ENCODE measurements around the gene SATB2. TPM values are rescaled to one million over a fixed set of nuclear protein-coding genes. Genes with fewer than 3 reads are reported as not detected.

The SATB2 gene
- under 1 TPM in 1 of 3 donors, not detected in 2; 0.07 TPM for polyA plus RNA-seq

GRCh38 chr2:199457147-199458008 lies at the start of gene SATB2:
TSS of gene SATB2 (minus strand) at chr2:199457939. CDS start at chr2:199456037, 1,902 bp downstream.
- H3K4me1 Mint-ChIP-seq, result peaks cover 18 to 32% of the 10 kb centered on the region in 2 donors
- peaks cover 0 to 9% (median 5%) of the 10 kb centered on the region in 6 donors for H3K9me3 Mint-ChIP-seq
- H3K27me3 Mint-ChIP-seq (ENCODE audit: low read depth in 3 of 3), result peaks cover 33 to 48% (median 44%) of the 10 kb centered on the region in 3 donors
- peak; percentile 21 to 54 (median 36) for DNase-seq
- H3K36me3 Mint-ChIP-seq, result no peaks in the 10 kb centered on the region
- H3K27ac Mint-ChIP-seq, result peak within 1 kb of the TSS in 2 of 6 donors; percentile 16 to 28
- peak within 1 kb of the TSS; percentile 70 to 83 (median 79) for H3K4me3 Mint-ChIP-seq

DNA sequence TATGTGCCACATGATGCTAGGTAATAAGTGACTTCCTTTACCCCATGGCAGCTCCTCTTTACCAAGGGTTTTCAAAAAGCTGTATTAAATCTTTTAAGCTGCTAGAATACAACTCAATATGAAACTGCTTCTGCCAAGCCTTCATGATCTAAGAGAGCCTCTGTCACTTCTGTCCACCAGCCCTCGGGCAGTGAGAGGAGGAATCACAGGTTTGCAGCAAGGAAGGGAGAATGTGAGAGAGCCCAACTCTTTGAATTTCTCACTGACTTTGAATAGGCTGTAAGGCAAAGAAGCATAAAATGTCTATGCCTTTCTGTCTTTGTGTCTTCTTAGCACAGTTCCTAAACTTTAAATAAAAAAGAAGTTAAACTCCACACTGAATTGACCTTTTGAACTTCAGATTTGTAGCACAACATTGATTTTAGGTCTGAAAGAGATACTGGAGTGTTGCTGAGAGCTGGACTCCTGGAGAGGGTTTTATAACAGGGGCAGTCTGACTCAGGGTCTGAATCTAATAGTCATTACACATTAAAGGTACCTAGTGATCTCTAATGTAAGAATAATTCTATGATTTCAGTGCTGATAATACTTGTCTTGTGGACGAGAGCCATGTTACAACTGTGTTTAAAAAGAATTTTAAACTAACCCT lies 48.1 kb upstream of the SATB2 start:
- no peak overlapping the region for H3K4me3 Mint-ChIP-seq
- H3K9me3 Mint-ChIP-seq, result no peaks in the 10 kb centered on the region
- H3K36me3 Mint-ChIP-seq, result no peaks in the 10 kb centered on the region
- H3K27ac Mint-ChIP-seq, result no peak overlapping the region
- no peaks in the 10 kb centered on the region for H3K4me1 Mint-ChIP-seq
- peaks cover 0 to 5% (median 2%) of the 10 kb centered on the region in 3 donors for H3K27me3 Mint-ChIP-seq (ENCODE audit: low read depth in 3 of 3)
- no peak for DNase-seq

- Mint-ChIP-seq H3K4me3 (no peak overlapping the region), H3K36me3 (no peaks in the 10 kb centered on the region)
Measured at GRCh38 chr2:199503148-199503547, 45.4 kb upstream of the SATB2 start.

GRCh38 chr2:199499005-199499404 lies 41.3 kb upstream of the SATB2 start:
- Mint-ChIP-seq H3K4me3 (no peak overlapping the region), H3K27me3 (ENCODE audit: low read depth in 3 of 3) (peaks cover 2 to 8% (median 3%) of the 10 kb centered on the region in 3 donors), H3K27ac (no peak overlapping the region), H3K36me3 (no peaks in the 10 kb centered on the region), H3K4me1 (no peaks in the 10 kb centered on the region), H3K9me3 (no peaks in the 10 kb centered on the region)
- DNase-seq, result no peak

More at GRCh38 chr2:199503148-199503547, 45.4 kb upstream of the SATB2 start:
- H3K4me1 Mint-ChIP-seq, result no peaks in the 10 kb centered on the region
- H3K9me3 Mint-ChIP-seq, result no peaks in the 10 kb centered on the region
- no peak overlapping the region for H3K27ac Mint-ChIP-seq
- DNase-seq, result no peak
- H3K27me3 Mint-ChIP-seq (ENCODE audit: low read depth in 3 of 3), result peaks cover 0 to 5% (median 2%) of the 10 kb centered on the region in 3 donors

GRCh38 chr2:199495147-199495546 lies 37.4 kb upstream of the SATB2 start:
- peaks cover 0 to 3% (median 0%) of the 10 kb centered on the region in 6 donors for H3K9me3 Mint-ChIP-seq
- peaks cover 0 to 10% (median 3%) of the 10 kb centered on the region in 3 donors for H3K27me3 Mint-ChIP-seq (ENCODE audit: low read depth in 3 of 3)
- H3K36me3 Mint-ChIP-seq, result no peaks in the 10 kb centered on the region
- DNase-seq, result no peak
- no peak overlapping the region for H3K4me3 Mint-ChIP-seq
- H3K27ac Mint-ChIP-seq, result no peak overlapping the region
- H3K4me1 Mint-ChIP-seq, result no peaks in the 10 kb centered on the region

- Mint-ChIP-seq H3K36me3 (no peaks in the 10 kb centered on the region), H3K27me3 (ENCODE audit: low read depth in 3 of 3) (peaks cover 2 to 15% (median 4%) of the 10 kb centered on the region in 3 donors), H3K4me1 (no peaks in the 10 kb centered on the region), H3K9me3 (peaks cover 0 to 3% (median 0%) of the 10 kb centered on the region in 6 donors), H3K4me3 (no peak overlapping the region), H3K27ac (no peak overlapping the region)
- no peak for DNase-seq
Measured at GRCh38 chr2:199490049-199490448, 32.3 kb upstream of the SATB2 start.

DNA sequence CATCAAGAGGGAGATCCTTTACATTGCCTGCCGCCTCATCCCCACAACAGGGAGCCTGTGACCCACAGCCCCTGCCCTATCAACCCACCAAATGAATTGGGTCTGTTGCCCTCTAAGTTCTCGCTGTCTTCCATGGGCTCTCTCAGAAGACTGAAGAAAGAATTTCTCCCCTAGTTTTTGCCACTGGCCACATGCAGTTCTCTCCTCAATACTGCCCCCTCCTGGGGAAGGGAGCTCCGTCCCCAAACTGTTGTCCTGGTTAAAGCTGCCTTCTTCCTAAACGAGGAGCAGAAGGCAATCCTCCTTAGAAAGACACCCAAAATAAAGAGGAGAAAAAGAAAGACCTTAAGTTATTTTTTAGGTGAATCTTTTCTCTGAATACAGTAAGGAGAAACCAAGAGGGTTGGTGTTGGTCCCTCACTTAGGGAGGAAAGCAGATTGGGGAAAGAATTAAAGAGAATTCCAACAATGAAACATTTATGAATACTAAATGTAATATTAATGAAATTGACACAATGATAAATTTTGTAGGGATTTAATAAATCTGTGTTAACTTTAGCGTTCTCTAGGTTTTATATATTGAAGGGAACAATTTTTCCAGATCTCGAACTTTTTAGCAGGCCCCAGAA lies 31.1 kb upstream of the SATB2 start:
- DNase-seq, result peak in 1 of 3 donors; percentile 37
- no peaks in the 10 kb centered on the region for H3K4me1 Mint-ChIP-seq
- peaks cover 2 to 20% (median 4%) of the 10 kb centered on the region in 3 donors for H3K27me3 Mint-ChIP-seq (ENCODE audit: low read depth in 3 of 3)
- no peaks in the 10 kb centered on the region for H3K36me3 Mint-ChIP-seq
- peaks cover 0 to 3% (median 0%) of the 10 kb centered on the region in 6 donors for H3K9me3 Mint-ChIP-seq
- H3K27ac Mint-ChIP-seq, result no peak overlapping the region
- no peak overlapping the region for H3K4me3 Mint-ChIP-seq

DNA sequence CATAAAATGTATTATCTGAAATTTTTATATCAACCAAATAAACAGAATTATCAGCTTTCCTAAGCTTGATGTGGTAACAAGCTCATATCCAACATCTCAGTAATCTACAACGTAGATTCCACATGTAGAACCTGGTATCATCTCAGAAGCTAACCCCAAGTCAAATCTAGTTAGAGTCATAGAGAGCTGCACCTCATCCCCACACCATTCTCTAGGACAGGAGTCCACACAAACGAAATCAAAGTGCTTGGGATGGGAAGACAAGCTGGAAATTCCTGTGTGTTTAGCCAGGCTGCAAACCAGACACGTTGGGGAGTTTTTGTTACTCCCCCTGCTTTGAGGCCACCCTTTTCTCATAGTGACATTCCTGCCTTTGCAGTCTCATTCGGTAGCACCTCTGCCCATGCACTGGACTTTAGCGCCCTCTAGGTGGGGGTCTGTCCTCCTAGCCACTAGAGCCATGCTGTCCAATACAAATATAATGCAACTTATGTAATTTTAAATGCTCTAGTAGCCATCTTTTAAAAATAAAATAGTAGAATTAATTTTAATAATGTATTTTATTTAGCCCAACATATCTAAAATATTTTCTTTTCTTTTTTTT lies 28.1 kb upstream of the SATB2 start:
- Mint-ChIP-seq H3K27ac (no peak overlapping the region), H3K27me3 (ENCODE audit: low read depth in 3 of 3) (peaks cover 4 to 16% (median 6%) of the 10 kb centered on the region in 3 donors), H3K4me3 (no peak overlapping the region)

GRCh38 chr2:199484927-199485326 lies 27.2 kb upstream of the SATB2 start:
- DNase-seq, result no peak
- Mint-ChIP-seq H3K9me3 (no peaks in the 10 kb centered on the region), H3K4me1 (no peaks in the 10 kb centered on the region), H3K4me3 (no peak overlapping the region), H3K27me3 (ENCODE audit: low read depth in 3 of 3) (peaks cover 4 to 16% (median 6%) of the 10 kb centered on the region in 3 donors), H3K27ac (no peak overlapping the region), H3K36me3 (no peaks in the 10 kb centered on the region)

More for the DNA sequence above, 28.1 kb upstream of the SATB2 start:
- Mint-ChIP-seq H3K36me3 (no peaks in the 10 kb centered on the region), H3K4me1 (no peaks in the 10 kb centered on the region), H3K9me3 (no peaks in the 10 kb centered on the region)
- DNase-seq, result peak in 1 of 3 donors; percentile 24

DNA sequence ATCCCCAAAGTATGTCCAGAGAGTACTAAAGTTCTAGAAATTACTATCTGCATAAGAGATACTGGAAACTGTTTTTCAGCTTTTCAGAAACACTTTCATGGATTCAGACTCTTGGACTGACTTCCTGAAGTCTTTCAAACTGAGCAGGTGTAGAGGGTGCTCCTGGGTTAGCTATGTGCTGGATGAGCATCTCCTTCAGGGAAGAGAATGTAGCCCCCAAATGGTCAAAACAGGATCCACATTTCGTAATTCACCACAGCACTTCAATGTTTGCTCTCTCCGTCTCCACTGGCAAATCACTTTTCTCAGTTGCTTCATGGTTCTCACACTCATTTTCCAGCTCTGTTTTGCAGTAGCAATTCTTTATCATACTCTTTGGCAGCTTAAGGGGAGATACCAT lies 23.2 kb upstream of the SATB2 start:
- Mint-ChIP-seq H3K4me3 (no peak overlapping the region), H3K9me3 (peaks cover 0 to 2% (median 0%) of the 10 kb centered on the region in 6 donors), H3K27me3 (ENCODE audit: low read depth in 3 of 3) (peaks cover 1 to 11% (median 8%) of the 10 kb centered on the region in 3 donors), H3K27ac (no peak overlapping the region), H3K36me3 (no peaks in the 10 kb centered on the region), H3K4me1 (no peaks in the 10 kb centered on the region)
- DNase-seq, result no peak

GRCh38 chr2:199477277-199477834 lies 19.6 kb upstream of the SATB2 start:
- H3K27ac Mint-ChIP-seq, result no peak overlapping the region
- no peak overlapping the region for H3K4me3 Mint-ChIP-seq
- peaks cover 0 to 7% (median 0%) of the 10 kb centered on the region in 6 donors for H3K9me3 Mint-ChIP-seq
- no peaks in the 10 kb centered on the region for H3K36me3 Mint-ChIP-seq
- peaks cover 4 to 8% (median 8%) of the 10 kb centered on the region in 3 donors for H3K27me3 Mint-ChIP-seq (ENCODE audit: low read depth in 3 of 3)
- no peaks in the 10 kb centered on the region for H3K4me1 Mint-ChIP-seq
- no peak for DNase-seq

DNA sequence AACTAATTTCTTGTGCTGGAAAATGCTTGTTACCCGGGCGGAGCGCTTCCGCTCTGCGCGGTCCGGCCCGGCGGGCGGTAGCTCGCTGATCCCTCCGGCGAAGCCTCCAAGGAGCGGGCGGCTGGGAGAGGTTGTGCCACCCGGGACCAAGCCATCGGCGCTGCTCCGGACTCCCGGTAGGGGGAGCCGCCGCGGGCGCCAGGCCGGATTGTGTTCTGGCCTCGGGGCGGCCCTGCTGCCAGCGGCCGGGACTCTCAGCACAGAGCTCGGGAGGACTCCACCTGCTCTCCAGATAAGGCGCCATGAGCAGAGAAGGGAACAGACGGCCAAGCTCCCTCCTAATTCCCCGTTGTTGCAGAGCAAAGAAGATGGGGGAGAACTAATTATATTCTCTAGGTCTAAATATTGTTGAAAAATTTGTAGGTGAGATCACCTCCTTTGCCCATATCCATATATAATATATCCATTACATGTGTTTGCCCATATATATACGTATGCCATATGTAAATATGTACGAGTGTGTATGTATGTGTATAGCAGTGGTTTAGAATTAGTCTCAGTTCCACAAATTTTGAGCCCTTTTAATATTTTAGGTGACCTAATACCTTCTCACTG lies 13.8 kb upstream of the SATB2 start:
- Mint-ChIP-seq H3K36me3 (no peaks in the 10 kb centered on the region), H3K4me1 (peaks cover 5 to 11% of the 10 kb centered on the region in 2 donors), H3K27me3 (ENCODE audit: low read depth in 3 of 3) (peaks cover 21 to 39% (median 25%) of the 10 kb centered on the region in 3 donors), H3K27ac (no peak overlapping the region), H3K4me3 (peak overlapping the region in 1 of 5 donors; percentile 42), H3K9me3 (peaks cover 0 to 11% (median 2%) of the 10 kb centered on the region in 6 donors)
- DNase-seq, result no peak
